ENCODE data around the gene TSPAN32.

Gene TSPAN32

DNA sequence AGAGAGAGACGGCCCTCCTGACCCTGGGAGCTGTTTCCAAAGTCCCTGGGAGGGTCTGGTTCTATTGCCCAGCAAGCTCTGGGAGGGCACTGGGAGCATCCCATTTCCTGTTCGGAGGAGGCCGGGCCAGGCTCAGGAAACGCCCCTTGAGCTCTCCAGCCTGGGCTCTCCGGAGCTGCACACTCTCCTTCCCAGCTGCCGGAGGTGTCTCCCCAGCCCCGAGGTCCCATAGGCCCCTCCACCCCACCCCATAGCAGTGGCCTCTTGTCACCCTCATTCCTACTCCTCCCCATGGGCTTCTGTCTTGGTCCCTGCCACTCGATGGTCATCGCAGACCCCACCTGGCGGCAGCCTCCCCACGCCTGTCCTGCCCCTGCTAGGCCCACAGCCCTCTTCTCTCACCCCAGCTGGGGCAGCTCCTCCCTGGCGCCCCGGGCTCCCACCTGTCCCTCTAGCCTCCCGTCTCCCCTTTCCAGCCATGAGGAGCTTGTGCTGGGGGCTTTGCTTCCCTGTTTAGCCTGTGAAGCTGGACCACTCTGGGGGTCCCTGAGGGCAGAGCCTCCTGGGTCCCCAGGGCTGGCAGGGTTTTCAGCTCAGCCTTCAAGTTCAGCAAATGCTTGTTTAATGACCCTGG lies 2.8 kb downstream of the TSPAN32 start:
- DNase-seq (ENCODE audit: low spot score), result no peak

- DNase-seq (ENCODE audit: low spot score), result peak; percentile 78
These were observed 3.4 kb downstream of the TSPAN32 start for GRCh38 chr11:2305140-2305778.

DNA sequence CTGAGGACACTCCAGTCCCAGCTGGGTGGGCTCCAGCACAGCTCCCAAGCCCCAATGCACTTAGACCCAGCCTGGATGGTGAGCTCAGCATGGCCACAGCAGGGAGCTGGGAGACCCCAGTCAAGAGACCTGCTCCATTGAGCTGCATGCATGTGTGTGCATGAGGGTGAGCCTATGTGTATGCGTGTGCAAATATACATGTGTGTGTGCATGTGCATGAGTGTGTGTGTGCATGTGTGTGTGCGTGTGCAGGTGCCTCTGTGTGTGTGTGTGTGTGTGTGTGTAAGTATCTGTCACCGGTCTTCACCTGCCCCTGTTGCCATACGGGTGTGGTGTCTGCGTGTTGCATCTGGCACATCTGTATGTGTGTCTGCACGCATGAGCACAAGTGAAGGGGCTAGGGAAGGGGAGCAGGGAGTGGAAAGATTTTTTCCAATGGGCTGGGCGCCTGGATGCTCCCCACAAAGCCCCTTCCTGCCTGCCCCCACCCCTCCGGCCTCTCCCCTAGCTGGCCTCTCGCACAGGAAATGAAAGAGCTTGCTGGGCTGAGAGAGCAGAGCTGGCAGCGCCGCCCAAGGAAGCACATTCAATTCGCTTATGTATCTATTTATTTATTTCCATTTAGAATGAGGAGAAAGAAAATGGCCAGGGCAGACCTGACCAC lies 4.1 kb downstream of the TSPAN32 start:
- DNase-seq (ENCODE audit: low spot score), result no peak

- DNase-seq (ENCODE audit: low spot score), result no peak
These were observed 4.6 kb downstream of the TSPAN32 start for GRCh38 chr11:2306452-2306823.

DNA sequence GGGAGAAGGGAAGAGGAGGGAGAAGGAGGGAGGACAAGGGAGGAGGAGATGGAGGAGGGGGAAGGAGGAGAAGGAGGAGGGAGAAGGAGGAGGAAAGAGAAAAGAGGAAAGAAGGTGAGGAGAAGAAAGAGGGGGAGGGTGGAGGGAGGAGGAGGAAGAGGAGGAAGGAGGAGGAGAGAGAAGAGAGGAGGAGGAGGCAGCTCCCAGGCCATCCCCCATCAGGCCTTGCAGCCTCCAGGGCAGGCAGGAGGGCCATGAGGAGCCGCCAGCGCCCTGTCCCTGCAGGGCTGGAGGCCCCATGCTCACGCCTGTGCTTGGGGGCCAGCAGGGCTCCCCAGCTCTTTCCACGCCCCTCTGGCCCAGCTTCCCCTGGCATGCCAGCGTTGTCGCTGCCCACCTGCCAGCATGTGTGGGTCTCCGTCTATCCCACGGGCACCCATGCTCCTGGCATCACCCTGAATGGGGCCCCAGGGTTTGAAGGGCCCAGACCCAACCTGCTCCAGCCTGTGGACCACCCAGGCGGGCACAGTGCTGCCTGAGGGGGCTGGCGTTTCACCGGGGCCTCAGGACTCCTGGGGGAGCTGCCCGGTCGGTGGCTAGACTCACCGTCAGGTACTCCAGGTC lies 5.2 kb downstream of the TSPAN32 start:
- DNase-seq (ENCODE audit: low spot score), result no peak

- no peak for DNase-seq (ENCODE audit: low spot score)
These were observed 5.9 kb downstream of the TSPAN32 start for GRCh38 chr11:2307501-2308331.

DNA sequence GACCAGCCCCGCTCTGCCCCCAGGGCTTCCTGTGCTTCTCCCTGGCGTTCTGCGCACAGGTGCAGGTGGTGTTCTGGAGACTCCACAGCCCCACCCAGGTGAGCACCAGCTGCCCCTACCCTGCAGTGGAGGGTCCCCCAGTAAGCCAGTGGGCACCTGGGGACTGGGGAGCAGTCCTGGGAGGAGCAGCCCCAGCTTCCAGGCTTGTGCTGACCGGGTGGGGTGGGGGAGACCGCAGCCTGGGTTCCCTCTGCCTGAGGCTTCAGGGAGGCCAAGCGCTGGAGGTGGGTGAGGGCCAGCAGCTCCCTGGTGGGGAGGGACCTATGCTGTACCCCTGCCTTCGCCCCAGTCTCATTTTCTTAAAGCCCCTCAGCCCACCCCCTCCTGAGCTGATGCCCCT lies 6.9 kb downstream of the TSPAN32 start:
- no peak for DNase-seq (ENCODE audit: low spot score)

GRCh38 chr11:2309251-2310072 lies 7.6 kb downstream of the TSPAN32 start:
- no peak for DNase-seq (ENCODE audit: low spot score)

GRCh38 chr11:2310073-2310785 lies 8.4 kb downstream of the TSPAN32 start:
- no peak for DNase-seq (ENCODE audit: low spot score)

GRCh38 chr11:2310786-2311352 lies 9.1 kb downstream of the TSPAN32 start:
- no peak for DNase-seq (ENCODE audit: low spot score)

- no peak for DNase-seq (ENCODE audit: low spot score)
These were observed 9.7 kb downstream of the TSPAN32 start for GRCh38 chr11:2311353-2312133.

DNA sequence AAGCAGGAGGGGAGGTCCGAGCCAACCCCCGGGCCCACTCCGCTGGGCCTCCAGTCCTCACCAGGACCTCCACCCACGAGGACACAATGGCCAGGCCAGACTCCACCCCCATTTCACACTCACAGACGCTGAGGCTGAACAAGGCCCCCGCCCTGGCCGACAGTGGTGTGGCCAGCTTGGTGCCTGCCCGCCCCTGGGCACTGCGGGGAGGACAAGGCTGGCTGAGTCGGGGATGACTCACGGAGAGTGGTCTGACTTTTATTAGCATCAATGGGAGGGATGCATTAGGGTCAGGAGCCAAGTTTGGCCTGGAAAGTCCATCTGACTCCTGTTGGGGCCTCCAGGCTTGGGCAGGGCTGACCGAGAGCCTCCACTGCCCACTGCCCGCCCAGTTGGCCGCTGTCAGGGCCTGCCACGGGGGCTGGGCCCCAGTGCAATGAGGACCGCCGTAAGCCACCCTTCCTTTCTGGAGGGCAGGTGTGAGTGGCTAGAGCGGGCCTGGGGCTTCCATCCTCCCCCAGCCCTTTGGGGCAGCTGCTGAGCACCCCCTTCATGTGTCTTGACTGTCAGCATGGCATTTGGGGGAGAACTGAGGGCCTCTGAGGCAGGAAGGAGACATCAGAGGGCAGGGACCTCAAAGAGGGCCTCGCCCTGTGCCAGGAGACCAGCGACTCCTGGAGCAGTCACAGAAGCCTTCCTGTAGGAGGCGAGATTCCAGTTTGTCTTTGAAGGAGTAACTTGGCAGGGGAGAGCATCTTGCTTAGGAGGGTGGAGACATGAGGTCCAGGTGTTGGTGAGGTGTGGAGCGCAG lies 10.6 kb downstream of the TSPAN32 start:
- no peak for DNase-seq (ENCODE audit: low spot score)

GRCh38 chr11:2313051-2313951 lies 11.5 kb downstream of the TSPAN32 start:
- DNase-seq (ENCODE audit: low spot score), result no peak

GRCh38 chr11:2314136-2314524 lies 12.3 kb downstream of the TSPAN32 start:
- DNase-seq (ENCODE audit: low spot score), result no peak

DNA sequence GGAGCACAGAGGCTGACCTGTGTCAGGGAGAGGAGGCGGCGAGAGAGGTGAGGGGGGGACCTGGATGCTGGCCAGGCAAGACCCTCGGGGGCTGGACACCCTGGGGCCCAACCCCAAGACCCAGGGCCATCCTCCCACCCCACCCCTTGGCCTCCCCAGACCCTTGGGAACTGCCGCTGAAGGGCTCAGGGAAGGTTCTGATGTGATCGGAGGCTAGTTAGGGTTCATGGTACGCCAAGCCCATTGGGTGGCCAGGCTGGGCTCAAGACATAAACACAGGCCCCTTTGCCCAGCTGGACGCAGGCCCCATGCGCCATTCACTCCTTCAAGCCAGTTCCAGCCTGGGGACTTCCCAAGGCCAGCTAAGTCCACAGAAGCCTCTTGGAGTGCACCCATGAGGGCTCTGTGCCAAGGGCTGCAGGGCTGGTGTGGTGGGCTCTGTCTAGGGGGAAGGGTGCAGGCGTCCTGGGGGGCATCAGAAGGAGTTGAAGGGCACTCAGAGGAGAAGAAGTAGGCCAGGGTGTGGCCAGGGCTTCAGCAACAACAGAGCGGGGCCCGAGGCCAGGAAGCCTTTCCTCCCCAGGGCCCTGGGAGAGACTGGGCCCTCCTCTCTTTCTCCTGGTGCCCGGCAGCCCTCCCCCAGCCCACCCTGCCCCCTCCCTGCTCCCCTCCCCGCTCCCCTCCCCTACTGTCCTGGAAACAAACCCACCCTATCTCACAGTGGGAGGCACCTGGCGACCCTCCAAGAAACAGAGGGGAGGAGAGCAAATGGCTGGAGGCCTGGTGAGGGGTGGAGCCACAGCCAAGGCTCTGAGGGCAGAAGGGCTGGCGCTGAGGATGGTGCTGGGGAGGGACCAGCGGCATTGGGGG lies 12.9 kb downstream of the TSPAN32 start:
- no peak for DNase-seq (ENCODE audit: low spot score)

- no peak for DNase-seq (ENCODE audit: low spot score)
These were observed 13.8 kb downstream of the TSPAN32 start for GRCh38 chr11:2315395-2316168.
